GM23338 (cell line): Measurements from ENCODE around the gene ZNF225. TPM values are rescaled to one million over a fixed set of nuclear protein-coding genes. Genes with fewer than 3 reads are reported as not detected.
A peak's percentile ranks its signal among the peaks of the same experiment; 100 is the strongest.

Experiments used
- ATAC-seq: fragments of 200-7000 bp; cut with Tn5 transposase; 3 replicates; pipeline ENCODE4 v1.9.1; 2020
- DNase-seq: peaks from one replicate; pipeline ENCODE4 v3.0.0-alpha.2; 2015; ENCODE audit warnings: low spot score
- H2AFZ ChIP-seq: fragments of 200-600 bp; sonication (generic); 2 replicates; pipeline ENCODE4 v1.8.0; 2016; ENCODE audit warnings: antibody characterized with exemption, mild to moderate bottlenecking, moderate library complexity
- H3F3A ChIP-seq: fragments of 200-600 bp; sonication (generic); replicated peaks from 2 replicates; pipeline ENCODE4 v1.8.0; 2017; ENCODE audit warnings: antibody characterized with exemption, mixed run types, low read depth
- H3K27ac ChIP-seq: fragments of 200-600 bp; sonication (generic); 2 replicates; pipeline ENCODE4 v1.6.1; 2016; ENCODE audit warnings: low read depth
- H3K27me3 ChIP-seq: fragments of 200-600 bp; sonication (generic); 2 replicates; pipeline ENCODE4 v1.8.0; 2016; ENCODE audit warnings: mild to moderate bottlenecking, mixed run types, moderate library complexity; ENCODE audit not compliant: insufficient read depth
- H3K36me3 ChIP-seq: fragments of 200-600 bp; sonication (generic); 2 replicates; pipeline ENCODE4 v1.8.0; 2016; ENCODE audit warnings: mild to moderate bottlenecking; ENCODE audit not compliant: insufficient read depth
- H3K4me1 ChIP-seq: fragments of 200-600 bp; sonication (generic); 2 replicates; pipeline ENCODE4 v1.8.0; 2016; ENCODE audit warnings: mild to moderate bottlenecking, moderate library complexity; ENCODE audit not compliant: insufficient read depth
- H3K4me2 ChIP-seq: fragments of 200-600 bp; sonication (generic); 2 replicates; pipeline ENCODE4 v1.7.1; 2017; ENCODE audit warnings: mixed run types
- H3K4me3 ChIP-seq: fragments of 200-600 bp; sonication (generic); 2 replicates; pipeline ENCODE4 v1.6.1; 2016; ENCODE audit warnings: mixed run types
- H3K79me2 ChIP-seq: fragments of 200-600 bp; sonication (generic); replicated peaks from 2 replicates; pipeline ENCODE4 v1.8.0; 2017; ENCODE audit warnings: mild to moderate bottlenecking; ENCODE audit not compliant: insufficient read depth
- H3K9me2 ChIP-seq: fragments of 200-600 bp; sonication (generic); 2 replicates; pipeline ENCODE4 v1.8.0; 2017; ENCODE audit not compliant: insufficient read depth
- H4K20me1 ChIP-seq: fragments of 200-600 bp; sonication (generic); replicated peaks from 2 replicates; pipeline ENCODE4 v1.8.0; 2017; ENCODE audit warnings: mild to moderate bottlenecking; ENCODE audit not compliant: insufficient read depth
- H3K27ac Mint-ChIP-seq: 2 replicates; pipeline ENCODE4 v1.8.0; 2020; ENCODE audit warnings: inconsistent platforms, mild to moderate bottlenecking, moderate library complexity, mixed read lengths
- H3K27me3 Mint-ChIP-seq: 3 replicates; pipeline ENCODE4 v1.8.0; 2022; ENCODE audit warnings: low read depth, mild to moderate bottlenecking, moderate library complexity, mixed read lengths, inconsistent platforms; ENCODE audit not compliant: insufficient read depth, poor library complexity
- H3K36me3 Mint-ChIP-seq: 3 replicates; pipeline ENCODE4 v1.8.0; 2021; ENCODE audit warnings: low read depth, mild to moderate bottlenecking, inconsistent platforms, moderate library complexity, mixed read lengths
- H3K4me1 Mint-ChIP-seq: 3 replicates; pipeline ENCODE4 v1.8.0; 2020; ENCODE audit warnings: mild to moderate bottlenecking, inconsistent platforms, mixed read lengths
- H3K4me3 Mint-ChIP-seq: 3 replicates; pipeline ENCODE4 v1.8.0; 2021; ENCODE audit warnings: moderate library complexity, mild to moderate bottlenecking, inconsistent platforms, mixed read lengths
- H3K9me3 Mint-ChIP-seq: 3 replicates; pipeline ENCODE4 v1.8.0; 2020; ENCODE audit warnings: moderate library complexity, mild to moderate bottlenecking, inconsistent platforms, mixed read lengths
- CREB1 ChIP-seq: fragments of 250-450 bp; sonication (Bioruptor Pico); IDR thresholded peaks from 2 replicates; pipeline ENCODE4 v1.5.0; 2020; ENCODE audit warnings: low read depth, mild to moderate bottlenecking, moderate library complexity
- JUNB ChIP-seq: IDR thresholded peaks from one replicate; pipeline ENCODE4 v1.6.1; 2016; ENCODE audit warnings: antibody characterized with exemption; ENCODE audit not compliant: unreplicated experiment
- POLR2AphosphoS5 ChIP-seq: IDR thresholded peaks from 2 replicates; pipeline ENCODE4 v1.6.1; 2016; ENCODE audit warnings: antibody characterized with exemption, low read depth
- ZNF114 ChIP-seq: fragments of 250-450 bp; sonication (Bioruptor Pico); IDR thresholded peaks from 2 replicates; pipeline ENCODE4 v1.5.0; 2020; ENCODE audit warnings: mild to moderate bottlenecking, moderate library complexity
- ZNF331 ChIP-seq: fragments of 250-450 bp; sonication (Bioruptor Pico); IDR thresholded peaks from 2 replicates; pipeline ENCODE4 v1.5.0; 2020; ENCODE audit warnings: low read depth, mild to moderate bottlenecking, moderate library complexity
- polyA plus RNA-seq: library from polyadenylated mRNA; unstranded; fragments of >200 nt; fragmentation: Nextera tagmentation; extraction: Ambion mirVana; gene quantifications from 2 replicates; pipeline ENCODE4 v1.2.1, GENCODE V29; 2016
- total RNA-seq: library from RNA; depleted of rRNA; stranded (reverse); fragments of >200 nt; shearing (Covaris generic); gene quantifications from 2 replicates; pipeline ENCODE4 v1.2.3, GENCODE V29; 2014
- TF ChIP-seq, protein P1 (sequence below): IDR thresholded peaks from 2 replicates; pipeline ENCODE4 v1.6.1; 2016; ENCODE audit warnings: antibody characterized with exemption

ZNF225 gene
- total and polyA plus RNA-seq, 2 experiments from 2014 or later, result 1.8 to 4.8 TPM

DNA sequence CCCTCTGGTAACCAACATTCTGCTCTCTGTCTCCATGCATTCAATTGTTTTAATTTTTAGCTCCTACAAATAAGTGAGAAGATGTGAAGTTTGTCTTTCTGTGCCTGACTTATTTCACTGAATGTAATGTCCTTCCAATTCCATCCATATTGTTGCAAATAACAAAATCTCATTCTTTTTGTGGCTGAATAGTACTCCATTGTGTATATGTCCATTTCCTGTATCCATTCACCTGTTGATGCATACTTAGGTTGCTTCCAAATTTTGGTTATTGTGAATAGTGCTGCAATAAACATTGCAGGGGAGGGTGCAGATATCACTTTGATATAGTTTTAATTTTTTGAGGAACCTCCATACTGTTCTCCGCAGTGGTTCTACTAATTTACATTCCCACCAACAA lies 43.8 kb upstream of the ZNF225 start:
- Histone ChIP-seq H4K20me1 (no peaks in the 10 kb centered on the region), H3K4me2 (no peak overlapping the region), H3K4me3 (no peak overlapping the region), H3K27ac (no peak overlapping the region), H3K79me2 (no peaks in the 10 kb centered on the region), H2AFZ (no peak overlapping the region), H3K9me2 (peaks cover 17% of the 10 kb centered on the region), H3K36me3 (peaks cover 28% of the 10 kb centered on the region), H3K27me3 (peaks cover 9% of the 10 kb centered on the region), H3K4me1 (peaks cover 7% of the 10 kb centered on the region), H3F3A (no peaks in the 10 kb centered on the region)
- Mint-ChIP-seq H3K27ac (no peak overlapping the region), H3K36me3 (peaks cover 61% of the 10 kb centered on the region), H3K27me3 (peaks cover 9% of the 10 kb centered on the region), H3K9me3 (peaks cover 62% of the 10 kb centered on the region), H3K4me1 (peaks cover 12% of the 10 kb centered on the region), H3K4me3 (no peak overlapping the region)
- no peak for ATAC-seq
- TF ChIP-seq JUNB (no peak), CREB1 (CRISPR knock-in tag) (no peak)
- DNase-seq, result no peak

DNA sequence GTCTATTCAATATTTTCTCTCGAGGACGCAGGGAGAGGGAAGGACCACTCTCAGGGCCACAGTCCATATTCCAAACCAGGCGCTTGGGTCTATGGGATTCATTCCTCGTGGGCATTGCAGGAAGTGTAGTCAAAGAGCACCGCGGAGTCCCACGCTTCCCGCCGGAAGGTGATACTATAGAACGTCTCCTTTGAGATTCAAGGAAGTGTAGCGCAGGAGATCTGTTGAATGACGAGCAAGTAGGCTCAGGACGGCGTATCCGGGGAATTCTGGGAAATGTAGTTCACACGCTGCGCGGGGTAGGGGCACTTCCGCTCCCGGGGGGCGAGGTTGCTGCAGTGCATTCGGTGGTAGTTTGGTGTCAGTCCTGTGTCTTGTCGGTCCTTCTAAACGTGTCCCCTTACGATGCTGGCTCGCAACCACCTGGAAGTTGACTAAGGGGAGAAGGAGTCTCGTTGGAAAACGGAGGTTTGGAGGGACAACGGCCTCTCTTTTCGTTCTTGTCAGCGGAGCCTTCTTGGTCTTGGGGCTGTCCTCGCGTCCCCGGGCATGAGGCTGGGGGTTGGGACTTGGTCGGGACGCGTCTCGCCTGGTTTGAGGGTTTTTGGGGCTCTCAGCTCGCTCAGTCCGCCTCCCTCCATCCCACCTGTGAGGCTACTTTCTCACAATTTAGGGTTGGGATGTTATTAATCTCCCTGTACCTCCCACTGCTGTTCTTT lies 41.2 kb upstream of the ZNF225 start, which contains the start of gene ZNF284:
TSS of gene ZNF284 (plus strand) at position 336 of the 719 bp plus-strand sequence. CDS start 4,231 bp downstream, outside the sequence.
- H3K4me1 Mint-ChIP-seq, result peaks cover 12% of the 10 kb centered on the region
- ATAC-seq, result peak; percentile 99
- peaks cover 9% of the 10 kb centered on the region for H3K27me3 Mint-ChIP-seq
- Histone ChIP-seq H3K27me3 (peaks cover 9% of the 10 kb centered on the region), H3K79me2 (no peaks in the 10 kb centered on the region), H2AFZ (peak within 1 kb of the TSS; percentile 95), H3K27ac (no peak within 1 kb of the TSS), H3K4me1 (peaks cover 7% of the 10 kb centered on the region), H4K20me1 (no peaks in the 10 kb centered on the region), H3K4me2 (peak within 1 kb of the TSS; percentile 88), H3K9me2 (peaks cover 12% of the 10 kb centered on the region), H3K4me3 (peak within 1 kb of the TSS; percentile 79), H3F3A (no peaks in the 10 kb centered on the region), H3K36me3 (peaks cover 6% of the 10 kb centered on the region; the same call in 1 of the 2 replicates)
- peak within 1 kb of the TSS; percentile 89 for H3K4me3 Mint-ChIP-seq
- H3K9me3 Mint-ChIP-seq, result peaks cover 39% of the 10 kb centered on the region
- peaks cover 42% of the 10 kb centered on the region for H3K36me3 Mint-ChIP-seq
- peak within 1 kb of the TSS; percentile 86 for H3K27ac Mint-ChIP-seq
- TF ChIP-seq ZNF331 (CRISPR knock-in tag) (no peak), CREB1 (CRISPR knock-in tag) (peak; percentile 76), JUNB (no peak), ZNF114 (CRISPR knock-in tag) (no peak), POLR2AphosphoS5 (peak; percentile 77)
- TF ChIP-seq, protein P1, sequence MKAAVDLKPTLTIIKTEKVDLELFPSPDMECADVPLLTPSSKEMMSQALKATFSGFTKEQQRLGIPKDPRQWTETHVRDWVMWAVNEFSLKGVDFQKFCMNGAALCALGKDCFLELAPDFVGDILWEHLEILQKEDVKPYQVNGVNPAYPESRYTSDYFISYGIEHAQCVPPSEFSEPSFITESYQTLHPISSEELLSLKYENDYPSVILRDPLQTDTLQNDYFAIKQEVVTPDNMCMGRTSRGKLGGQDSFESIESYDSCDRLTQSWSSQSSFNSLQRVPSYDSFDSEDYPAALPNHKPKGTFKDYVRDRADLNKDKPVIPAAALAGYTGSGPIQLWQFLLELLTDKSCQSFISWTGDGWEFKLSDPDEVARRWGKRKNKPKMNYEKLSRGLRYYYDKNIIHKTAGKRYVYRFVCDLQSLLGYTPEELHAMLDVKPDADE, result peak; percentile 98
- DNase-seq, result peak; percentile 97
